AG09319 (cell line): ENCODE measurements around the gene TCF4.

Experiments used
- DNase-seq: peaks from one replicate; pipeline ENCODE4 v3.0.0-alpha.2; 2010; ENCODE audit warnings: low read depth; ENCODE audit errors: extremely low read depth
- CTCF ChIP-seq: IDR thresholded peaks from 2 replicates; pipeline ENCODE4 v1.5.1; 2011; ENCODE audit warnings: low read depth, mild to moderate bottlenecking, inconsistent platforms, low read length, moderate library complexity

Gene TCF4

GRCh38 chr18:55296778-55297177, 291.2 kb downstream of the TCF4 start:
- TF ChIP-seq CTCF: no peak

GRCh38 chr18:55296115-55296514, 291.9 kb downstream of the TCF4 start:
- no peak for TF ChIP-seq CTCF
- no peak for DNase-seq

More at GRCh38 chr18:55296778-55297177, 291.2 kb downstream of the TCF4 start:
- DNase-seq: no peak

- no peak for TF ChIP-seq CTCF
- no peak for DNase-seq
These were observed 297.1 kb downstream of the TCF4 start for GRCh38 chr18:55290898-55291297.

- no peak for DNase-seq
- TF ChIP-seq CTCF: no peak
These were observed 298.2 kb downstream of the TCF4 start for GRCh38 chr18:55289775-55290174.

- no peak for DNase-seq
- TF ChIP-seq CTCF: no peak
These were observed 298.9 kb downstream of the TCF4 start for GRCh38 chr18:55289048-55289447.

- no peak for TF ChIP-seq CTCF
- DNase-seq: no peak
These were observed 299.8 kb downstream of the TCF4 start for GRCh38 chr18:55287935-55288868.

GRCh38 chr18:55287149-55287806, 300.7 kb downstream of the TCF4 start:
- no peak for DNase-seq

More at GRCh38 chr18:55287149-55287806, 300.7 kb downstream of the TCF4 start:
- TF ChIP-seq CTCF: no peak
